ENCODE data around the gene CNTN1. TPM values are rescaled to one million over a fixed set of nuclear protein-coding genes. Genes with fewer than 3 reads are reported as not detected.

Gene CNTN1
- total RNA-seq, 1 experiment from 2014 or later: 6.5 TPM

GRCh38 chr12:40999210-40999609, 307.0 kb downstream of the CNTN1 start:
- Histone ChIP-seq H3K4me2 (ENCODE audit: insufficient read depth, insufficient read length, low read length) (no peak overlapping the region), H2BK15ac (ENCODE audit: low read depth, low read length) (no peak overlapping the region), H2BK5ac (ENCODE audit: insufficient read length, low read length) (no peak overlapping the region), H3K9me3 (ENCODE audit: control insufficient read depth, low read depth, low read length) (no peaks in the 10 kb centered on the region), H3K23ac (ENCODE audit: insufficient read length, low read depth, low read length) (no peak overlapping the region), H4K8ac (replicated peaks; ENCODE audit: insufficient read length, low read depth, low read length) (no peak overlapping the region), H3K4me1 (ENCODE audit: insufficient read depth, low read length) (no peaks in the 10 kb centered on the region), H2AFZ (ENCODE audit: low read length) (no peak overlapping the region), H3K56ac (ENCODE audit: insufficient read length, low read depth, low read length) (no peak overlapping the region), H3K4ac (ENCODE audit: low read depth, low read length) (no peak overlapping the region), H4K5ac (ENCODE audit: insufficient read length, low read depth, low read length) (no peak overlapping the region), H3T11ph (ENCODE audit: low read length) (no peak overlapping the region), H4K91ac (ENCODE audit: insufficient read length, low read depth, low read length) (no peak overlapping the region), H3K27ac (ENCODE audit: insufficient read length, low read depth, low read length) (no peak overlapping the region), H3K18ac (ENCODE audit: insufficient read length, low read depth, low read length) (no peak overlapping the region), H4K20me1 (ENCODE audit: control insufficient read depth, insufficient read depth, insufficient read length) (no peaks in the 10 kb centered on the region), H2BK20ac (ENCODE audit: low read depth, low read length, poor library complexity, severe bottlenecking) (no peak overlapping the region), H3K14ac (ENCODE audit: insufficient read depth, low read length) (no peak overlapping the region), H2AK5ac (ENCODE audit: insufficient read length, low read length) (no peak overlapping the region), H3K9ac (ENCODE audit: extremely low read depth, insufficient read length, low read length) (no peak overlapping the region), H3K27me3 (ENCODE audit: insufficient read depth, low read length) (no peaks in the 10 kb centered on the region), H3K79me2 (ENCODE audit: insufficient read depth, low read length) (no peaks in the 10 kb centered on the region), H2BK120ac (ENCODE audit: low read depth, low read length, poor library complexity, severe bottlenecking) (no peak overlapping the region), H3K79me1 (ENCODE audit: insufficient read depth, low read depth, low read length, poor library complexity, severe bottlenecking) (no peaks in the 10 kb centered on the region), H2BK12ac (ENCODE audit: insufficient read length, low read depth, low read length) (no peak overlapping the region), H3K23me2 (ENCODE audit: insufficient read length, low read depth, low read length, poor library complexity, severe bottlenecking) (no peaks in the 10 kb centered on the region)
- no CpG with 5 or more reads among the region's 1 CpG for WGBS (ENCODE audit: extremely low coverage, insufficient read length, low lambda C conversion rate)
- TF ChIP-seq CTCF (conservative IDR thresholded peaks at IDR 0.05): no peak
- H3K36me3 Mint-ChIP-seq (ENCODE audit: insufficient read depth in 1 of 3, low read depth in 3 of 3): peaks cover 11 to 28% (median 16%) of the 10 kb centered on the region in 3 experiments
- peaks cover 31 to 33% of the 10 kb centered on the region in 2 experiments for H3K9me3 Mint-ChIP-seq
- no peak overlapping the region for H3K4me3 Mint-ChIP-seq
- H3K27me3 Mint-ChIP-seq (ENCODE audit: low read depth): no peaks in the 10 kb centered on the region
- no peak overlapping the region for H3K27ac Mint-ChIP-seq
- no peak for DNase-seq
- H3K4me1 Mint-ChIP-seq: no peaks in the 10 kb centered on the region

All from H9 (cell line).